Smooth muscle cell (in vitro differentiated cells): Measurements from ENCODE around the gene CPTP. TPM values are rescaled to one million over a fixed set of nuclear protein-coding genes. Genes with fewer than 3 reads are reported as not detected.

Source experiments
- DNase-seq: peaks from one replicate; lab custom pipeline; 2025; ENCODE audit not compliant: unreplicated experiment; lab: John Stamatoyannopoulos, UW
- H2AFZ ChIP-seq: fragments of 200-600 bp; sonication (generic); 2 replicates; pipeline ENCODE4 v1.6.0; 2016; ENCODE audit warnings: antibody characterized with exemption, low read depth, mild to moderate bottlenecking
- H3F3A ChIP-seq: fragments of 200-600 bp; sonication (generic); 2 replicates; pipeline ENCODE4 v1.6.0; 2017; ENCODE audit warnings: antibody characterized with exemption, low read depth
- H3K27ac ChIP-seq: fragments of 200-600 bp; sonication (generic); 2 replicates; pipeline ENCODE4 v1.5.1; 2016; ENCODE audit warnings: low read depth, mild to moderate bottlenecking
- H3K27me3 ChIP-seq: fragments of 200-600 bp; sonication (generic); 2 replicates; pipeline ENCODE4 v1.6.1; 2016; ENCODE audit warnings: low read depth, mild to moderate bottlenecking
- H3K36me3 ChIP-seq: fragments of 200-600 bp; sonication (generic); 2 replicates; pipeline ENCODE4 v1.5.1; 2016; ENCODE audit warnings: low read depth
- H3K4me1 ChIP-seq: fragments of 200-600 bp; sonication (generic); 2 replicates; pipeline ENCODE4 v1.5.1; 2016; ENCODE audit warnings: low read depth
- H3K4me2 ChIP-seq: fragments of 200-600 bp; sonication (generic); 2 replicates; pipeline ENCODE4 v1.6.0; 2016; ENCODE audit warnings: mild to moderate bottlenecking
- H3K4me3 ChIP-seq: fragments of 200-600 bp; sonication (generic); 2 replicates; pipeline ENCODE4 v1.5.1; 2016; ENCODE audit warnings: mild to moderate bottlenecking
- H3K79me2 ChIP-seq: fragments of 200-600 bp; sonication (generic); 2 replicates; pipeline ENCODE4 v1.6.0; 2016; ENCODE audit warnings: low read depth, mild to moderate bottlenecking
- H3K9ac ChIP-seq: fragments of 200-600 bp; sonication (generic); 2 replicates; pipeline ENCODE4 v1.6.0; 2016; ENCODE audit warnings: low read depth
- H3K9me3 ChIP-seq: fragments of 200-600 bp; sonication (generic); replicated peaks from 2 replicates; pipeline ENCODE4 v1.5.1; 2016; ENCODE audit warnings: low read depth
- H4K20me1 ChIP-seq: fragments of 200-600 bp; sonication (generic); 2 replicates; pipeline ENCODE4 v1.6.0; 2016; ENCODE audit warnings: low read depth
- WGBS: methylation state at CpG from one replicate; pipeline ENCODE4 v1.1.7; 2016; ENCODE audit warnings: low lambda C conversion rate; 5-methylcytosine and 5-hydroxymethylcytosine counted together
- polyA plus RNA-seq: library from polyadenylated mRNA; unstranded; fragments of >200 nt; fragmentation: Nextera tagmentation; extraction: Ambion mirVana; gene quantifications from 2 replicates; pipeline ENCODE4 v1.2.1, GENCODE V29; 2016
- total RNA-seq: library from RNA; depleted of rRNA; stranded (reverse); fragments of >200 nt; gene quantifications from 2 replicates; pipeline ENCODE4 v1.2.3, GENCODE V29; 2014
- TF ChIP-seq, protein P1 (sequence below): fragments of 200-600 bp; sonication (generic); IDR thresholded peaks from 2 replicates; pipeline ENCODE4 v1.5.1; 2017; ENCODE audit warnings: borderline replicate concordance, mild to moderate bottlenecking, antibody characterized with exemption; ENCODE audit not compliant: insufficient read depth, poor library complexity, severe bottlenecking

The CPTP gene
- total and polyA plus RNA-seq, 2 experiments from 2014 or later, result 16.2 to 34.3 TPM

- peak overlapping the region; percentile 53 for H3K9ac ChIP-seq
- TF ChIP-seq, protein P1, sequence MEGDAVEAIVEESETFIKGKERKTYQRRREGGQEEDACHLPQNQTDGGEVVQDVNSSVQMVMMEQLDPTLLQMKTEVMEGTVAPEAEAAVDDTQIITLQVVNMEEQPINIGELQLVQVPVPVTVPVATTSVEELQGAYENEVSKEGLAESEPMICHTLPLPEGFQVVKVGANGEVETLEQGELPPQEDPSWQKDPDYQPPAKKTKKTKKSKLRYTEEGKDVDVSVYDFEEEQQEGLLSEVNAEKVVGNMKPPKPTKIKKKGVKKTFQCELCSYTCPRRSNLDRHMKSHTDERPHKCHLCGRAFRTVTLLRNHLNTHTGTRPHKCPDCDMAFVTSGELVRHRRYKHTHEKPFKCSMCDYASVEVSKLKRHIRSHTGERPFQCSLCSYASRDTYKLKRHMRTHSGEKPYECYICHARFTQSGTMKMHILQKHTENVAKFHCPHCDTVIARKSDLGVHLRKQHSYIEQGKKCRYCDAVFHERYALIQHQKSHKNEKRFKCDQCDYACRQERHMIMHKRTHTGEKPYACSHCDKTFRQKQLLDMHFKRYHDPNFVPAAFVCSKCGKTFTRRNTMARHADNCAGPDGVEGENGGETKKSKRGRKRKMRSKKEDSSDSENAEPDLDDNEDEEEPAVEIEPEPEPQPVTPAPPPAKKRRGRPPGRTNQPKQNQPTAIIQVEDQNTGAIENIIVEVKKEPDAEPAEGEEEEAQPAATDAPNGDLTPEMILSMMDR, result no peak
- no peaks in the 10 kb centered on the region for H3K27me3 ChIP-seq
- peak; percentile 27 for DNase-seq
- no peaks in the 10 kb centered on the region for H3K36me3 ChIP-seq
- H4K20me1 ChIP-seq, result peaks cover 7% of the 10 kb centered on the region
- peak overlapping the region; percentile 96 for H3K27ac ChIP-seq
- H3K4me1 ChIP-seq, result peaks cover 31% of the 10 kb centered on the region
- H3K9me3 ChIP-seq, result no peaks in the 10 kb centered on the region
- H2AFZ ChIP-seq, result no peak overlapping the region
- 14% methylated on average over 13 of the region's 13 CpGs for WGBS
- peak overlapping the region; percentile 79 for H3K4me2 ChIP-seq
- peaks cover 10% of the 10 kb centered on the region for H3K79me2 ChIP-seq
- peak overlapping the region; percentile 15 for H3K4me3 ChIP-seq
- H3F3A ChIP-seq, result peaks cover 17% of the 10 kb centered on the region
Observed at GRCh38 chr1:1361982-1362423, 37.4 kb downstream of the CPTP start.

DNA sequence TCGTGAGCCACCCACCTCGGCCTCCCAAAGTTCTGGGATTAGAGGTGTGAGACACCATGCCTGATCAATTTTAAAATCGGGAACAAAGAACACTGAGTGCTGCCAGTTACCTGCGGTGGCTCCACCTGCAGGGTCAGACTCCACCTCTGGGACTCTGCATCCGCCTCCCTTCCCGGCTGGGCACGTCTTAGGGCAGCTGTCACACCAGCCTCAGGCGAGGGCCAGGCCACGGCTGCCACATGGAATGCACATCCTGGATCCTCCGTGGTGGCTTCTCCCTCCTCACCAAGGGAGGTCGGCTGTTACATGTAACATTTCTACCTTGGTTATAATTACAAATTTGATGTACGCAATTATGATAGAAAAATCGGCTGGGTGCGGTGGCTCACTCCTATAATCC is 39.7 kb downstream of the CPTP start:
- H3K36me3 ChIP-seq, result no peaks in the 10 kb centered on the region
- H4K20me1 ChIP-seq, result no peaks in the 10 kb centered on the region
- H3K9ac ChIP-seq, result no peak overlapping the region
- no peak overlapping the region for H2AFZ ChIP-seq
- TF ChIP-seq, protein P1, result no peak
- peaks cover 26% of the 10 kb centered on the region for H3K4me1 ChIP-seq
- H3K27ac ChIP-seq, result no peak overlapping the region
- 85% methylated on average over 14 of the region's 14 CpGs for WGBS
- no peak for DNase-seq
- no peaks in the 10 kb centered on the region for H3K27me3 ChIP-seq
- no peak overlapping the region for H3K4me2 ChIP-seq
- peaks cover 17% of the 10 kb centered on the region for H3F3A ChIP-seq
- no peaks in the 10 kb centered on the region for H3K9me3 ChIP-seq
- H3K79me2 ChIP-seq, result no peaks in the 10 kb centered on the region
- no peak overlapping the region for H3K4me3 ChIP-seq

- WGBS, result 81% methylated on average over 10 of the region's 10 CpGs
Observed at GRCh38 chr1:1365875-1366698, 41.5 kb downstream of the CPTP start.

More at GRCh38 chr1:1365875-1366698, 41.5 kb downstream of the CPTP start:
- TF ChIP-seq, protein P1, result no peak
- Histone ChIP-seq H3K4me2 (no peak overlapping the region), H3K36me3 (no peaks in the 10 kb centered on the region), H2AFZ (no peak overlapping the region), H4K20me1 (no peaks in the 10 kb centered on the region), H3K4me1 (peaks cover 12% of the 10 kb centered on the region), H3K9ac (no peak overlapping the region), H3K9me3 (no peaks in the 10 kb centered on the region), H3K27me3 (no peaks in the 10 kb centered on the region), H3K4me3 (no peak overlapping the region), H3K27ac (no peak overlapping the region), H3F3A (peaks cover 7% of the 10 kb centered on the region), H3K79me2 (no peaks in the 10 kb centered on the region)
- no peak for DNase-seq
